Psoas muscle (tissue), 8 donors: ENCODE measurements around the gene FGD3. TPM values are rescaled to one million over a fixed set of nuclear protein-coding genes. Genes with fewer than 3 reads are reported as not detected.

Experiments used
- ATAC-seq, 4 donors: fragments of 200-7000 bp; cut with Tn5 transposase; one replicate each; pipeline ENCODE4 v1.9.1; 2020; ENCODE audit warnings: moderate library complexity in 3 of 4, mild to moderate bottlenecking in 2 of 4
- DNase-seq, 2 donors: peaks; one replicate each; pipeline ENCODE4 v3.0.0-alpha.2; 2020
- H3K27ac ChIP-seq: fragments of 200-600 bp; one replicate; pipeline ENCODE4 v1.8.0; 2022
- H3K27me3 ChIP-seq, 3 donors: fragments of 200-600 bp in 1 of 3; one replicate each; pipeline versions ENCODE4 v1.6.1 to v1.8.0; 2013 to 2022; ENCODE audit warnings: low read length in 2 of 3, mild to moderate bottlenecking in 2 of 3, moderate library complexity in 1 of 3; ENCODE audit not compliant: insufficient read depth in 3 of 3
- H3K36me3 ChIP-seq, 2 donors: fragments of 200-600 bp in 1 of 2; one replicate each; pipeline versions ENCODE4 v1.6.1 to v1.8.0; 2013 to 2022; ENCODE audit warnings: low read depth in 1 of 2, mild to moderate bottlenecking in 1 of 2, moderate library complexity in 1 of 2; ENCODE audit not compliant: insufficient read depth in 1 of 2
- H3K4me1 ChIP-seq: fragments of 200-600 bp; one replicate; pipeline ENCODE4 v1.8.0; 2022
- H3K4me3 ChIP-seq: fragments of 200-600 bp; one replicate; pipeline ENCODE4 v1.8.0; 2022; ENCODE audit warnings: mild to moderate bottlenecking
- H3K9me3 ChIP-seq: fragments of 200-600 bp; one replicate; pipeline ENCODE4 v1.8.0; 2022
- CTCF ChIP-seq: fragments of 200-600 bp; IDR thresholded peaks from one replicate; pipeline ENCODE4 v1.8.0; 2022; ENCODE audit warnings: antibody characterized with exemption
- WGBS, 3 donors: extraction: QIAGEN DNeasy Blood & Tissue Kit; methylation state at CpG; one replicate each; pipeline versions ENCODE4 v1.1.6 to v1.1.7; 2013; 5-methylcytosine and 5-hydroxymethylcytosine counted together
- intact Hi-C, 2 donors: fragments of 100-400 bp; cut with DNase I; formaldehyde crosslinking; loops; one replicate each; pipeline versions ENCODE4 v1.11.0 to v1.14.2; 2022
- polyA plus RNA-seq, 3 donors: library from polyadenylated mRNA; stranded (reverse); fragments of 200-250 nt; gene quantifications; one replicate each; pipeline ENCODE4 v1.2.3, GENCODE V29; 2013
- total RNA-seq, 4 donors: library from RNA; stranded (reverse); fragmentation: NEBNext Ultra II Directional in 2 of 4; extraction: Animal tissue kit (Norgen Biotek cat#: 25700) in 2 of 4; gene quantifications; one replicate each; pipeline versions ENCODE4 v1.2.1 to v1.2.4, GENCODE V29; 2021 to 2023
- donor health status: healthy with polysubstance abuse.
- donor health status: DM: no; HTN: no; CAD: no; lungs with moderate emphysema.
- donor health status: Bipolar disorder and iron deficiency.
- donor health status: healthy.
- donor health status: DM: yes; HTN: yes; CAD: no.
- donor health status: DM: no; HTN: no; CAD: no.
- donor health status: DM: no; HTN: no; CAD: no.
- donor health status: DM: yes; HTN: yes; CAD: no.

Gene FGD3
- total and polyA plus RNA-seq, 7 donors, result 0.45 to 2.5 (median 1.2) TPM

GRCh38 chr9:92969516-92970466 is 22.5 kb downstream of the FGD3 start:
- no peak for DNase-seq
- Histone ChIP-seq H3K9me3 (no peaks in the 10 kb centered on the region), H3K4me3 (no peak overlapping the region), H3K27ac (no peak overlapping the region), H3K4me1 (no peaks in the 10 kb centered on the region), H3K27me3 (no peaks in the 10 kb centered on the region), H3K36me3 (no peaks in the 10 kb centered on the region)
- intact Hi-C loops, result no loop called here
- no peak for ATAC-seq
- TF ChIP-seq CTCF, result no peak
- 85 to 88% (median 86%) methylated on average over 19 of the region's 19 CpGs for WGBS, 3 donors

GRCh38 chr9:92970467-92970923 is 23.2 kb downstream of the FGD3 start:
- DNase-seq, result no peak
- WGBS, 3 donors, result 75 to 86% (median 75%) methylated on average over 5 of the region's 5 CpGs
- TF ChIP-seq CTCF, result no peak
- Histone ChIP-seq H3K27me3 (no peaks in the 10 kb centered on the region), H3K27ac (no peak overlapping the region), H3K9me3 (no peaks in the 10 kb centered on the region), H3K36me3 (no peaks in the 10 kb centered on the region), H3K4me1 (no peaks in the 10 kb centered on the region), H3K4me3 (no peak overlapping the region)
- intact Hi-C loops, result no loop called here
- ATAC-seq, result no peak

GRCh38 chr9:92971121-92971520 is 23.8 kb downstream of the FGD3 start:
- Histone ChIP-seq H3K36me3 (no peaks in the 10 kb centered on the region), H3K4me3 (no peak overlapping the region), H3K9me3 (no peaks in the 10 kb centered on the region), H3K4me1 (no peaks in the 10 kb centered on the region), H3K27me3 (no peaks in the 10 kb centered on the region), H3K27ac (no peak overlapping the region)
- ATAC-seq (no peak), DNase-seq (no peak)
- intact Hi-C loops, result no loop called here
- 66 to 78% (median 73%) methylated on average over 5 of the region's 5 CpGs for WGBS, 3 donors
- TF ChIP-seq CTCF, result no peak

GRCh38 chr9:92971776-92972175 is 24.5 kb downstream of the FGD3 start:
- no peak for ATAC-seq
- Histone ChIP-seq H3K27me3 (no peaks in the 10 kb centered on the region), H3K9me3 (no peaks in the 10 kb centered on the region), H3K4me3 (no peak overlapping the region), H3K27ac (no peak overlapping the region), H3K4me1 (no peaks in the 10 kb centered on the region), H3K36me3 (no peaks in the 10 kb centered on the region)
- intact Hi-C loops, result no loop called here
- TF ChIP-seq CTCF, result no peak
- no peak for DNase-seq
- WGBS, 3 donors, result 94 to 98% (median 96%) methylated on average over 1 of the region's 1 CpG
